K562 (cell line): ENCODE results near the gene FBXW8.

Source experiments
- EZH2 ChIP-seq: IDR thresholded peaks from 2 replicates; pipeline ENCODE4 v1.6.1; 2012; ENCODE audit warnings: low read depth, mild to moderate bottlenecking, inconsistent platforms, low read length, borderline replicate concordance
- FOSL1 ChIP-seq: fragments of 200-800 bp; sonication (Bioruptor generic); conservative IDR thresholded peaks from 2 replicates; pipeline ENCODE4 v1.6.1; 2016; ENCODE audit warnings: missing genetic modification characterization, missing compliant biosample characterization
- L3MBTL2 ChIP-seq: fragments of 450-650 bp; IDR thresholded peaks from 2 replicates; pipeline ENCODE4 v1.6.1; 2016; ENCODE audit warnings: mild to moderate bottlenecking, moderate library complexity
- MED1 ChIP-seq: sonication (generic); formaldehyde crosslinking; IDR thresholded peaks from 2 replicates; pipeline ENCODE4 v1.8.1; 2023; ENCODE audit warnings: missing genetic modification reagents, borderline replicate concordance
- POLR2A ChIP-seq: fragments of 450-650 bp; conservative IDR thresholded peaks from 2 replicates; pipeline ENCODE4 v1.6.1; 2016
- SMAD3 ChIP-seq: fragments of 450-650 bp; formaldehyde crosslinking; conservative IDR thresholded peaks from 2 replicates; pipeline ENCODE4 v1.4.0; 2020; ENCODE audit warnings: mild to moderate bottlenecking
- TBP ChIP-seq: optimal IDR thresholded peaks from 2 replicates; pipeline ENCODE3; 2011; ENCODE audit warnings: low read depth, low read length, improper control_type of control experiment
- TSHZ1 ChIP-seq: fragments of 250-450 bp; sonication (Bioruptor Pico); IDR thresholded peaks from 2 replicates; pipeline ENCODE4 v1.4.0; 2020; ENCODE audit warnings: mild to moderate bottlenecking, moderate library complexity
- ZNF121 ChIP-seq: sonication (generic); formaldehyde crosslinking; conservative IDR thresholded peaks from 2 replicates; pipeline ENCODE4 v1.8.0; 2022; ENCODE audit warnings: missing genetic modification reagents
- ZNF445 ChIP-seq: fragments of 250-450 bp; sonication (Bioruptor Pico); IDR thresholded peaks from 2 replicates; pipeline ENCODE4 v1.4.0; 2020; ENCODE audit warnings: low read depth, mild to moderate bottlenecking, moderate library complexity

- TF ChIP-seq ZNF445 (no peak), L3MBTL2 (no peak), POLR2A (no peak), ZNF121 (CRISPR knock-in tag) (no peak), TSHZ1 (CRISPR knock-in tag) (no peak), EZH2 (no peak), MED1 (CRISPR knock-in tag) (no peak), SMAD3 (CRISPR knock-in tag) (no peak), FOSL1 (tag) (no peak), TBP (no peak)
Measured at GRCh38 chr12:116864371-116865160, 46.2 kb upstream of the FBXW8 start.
